GM21529 (cell line): Measurements from ENCODE around the gene ZMYND10.

Experiments
- ATAC-seq: cut with Tn5 transposase; IDR thresholded peaks from one replicate; pipeline ENCODE4 v1.9.1; 2021; ENCODE audit not compliant: unreplicated experiment

The ZMYND10 gene

GRCh38 chr3:50371133-50371685, 25.7 kb upstream of the ZMYND10 start:
- ATAC-seq: no peak

- ATAC-seq: no peak
These were observed 25.1 kb upstream of the ZMYND10 start for GRCh38 chr3:50370594-50370993.

- ATAC-seq: no peak
These were observed 23.6 kb upstream of the ZMYND10 start for GRCh38 chr3:50369012-50369670.

- no peak for ATAC-seq
These were observed 20.3 kb upstream of the ZMYND10 start for GRCh38 chr3:50365842-50366220.

- peak; percentile 87 for ATAC-seq
These were observed 19.7 kb upstream of the ZMYND10 start for GRCh38 chr3:50365080-50365841.

GRCh38 chr3:50364573-50365079, 19.1 kb upstream of the ZMYND10 start:
- peak; percentile 15 for ATAC-seq

GRCh38 chr3:50359760-50360110, 14.2 kb upstream of the ZMYND10 start:
- peak; percentile 10 for ATAC-seq

- ATAC-seq: peak; percentile 98
These were observed 13.6 kb upstream of the ZMYND10 start, which contains the start of gene TMEM115 for GRCh38 chr3:50358911-50359759. Gene TMEM115, minus strand, starts transcription at chr3:50359521. Its CDS starts 458 bp downstream, at chr3:50359063.

GRCh38 chr3:50358355-50358910, 12.9 kb upstream of the ZMYND10 start:
- no peak for ATAC-seq

- ATAC-seq: no peak
These were observed 11.9 kb upstream of the ZMYND10 start for GRCh38 chr3:50357481-50357880.

GRCh38 chr3:50356553-50356952, 11.0 kb upstream of the ZMYND10 start:
- no peak for ATAC-seq

GRCh38 chr3:50355829-50356552, 10.5 kb upstream of the ZMYND10 start:
- no peak for ATAC-seq

GRCh38 chr3:50354850-50355249, 9.3 kb upstream of the ZMYND10 start:
- no peak for ATAC-seq

GRCh38 chr3:50354186-50354764, 8.7 kb upstream of the ZMYND10 start:
- ATAC-seq: no peak

GRCh38 chr3:50353245-50354004, 7.9 kb upstream of the ZMYND10 start:
- ATAC-seq: no peak

GRCh38 chr3:50352781-50353180, 7.2 kb upstream of the ZMYND10 start:
- no peak for ATAC-seq

GRCh38 chr3:50351323-50351697, 5.8 kb upstream of the ZMYND10 start:
- no peak for ATAC-seq

- ATAC-seq: peak; percentile 92
These were observed 5.2 kb upstream of the ZMYND10 start, which contains the start of the genes CYB561D2 and NPRL2 for GRCh38 chr3:50350527-50351322. Gene CYB561D2, plus strand, starts transcription at chr3:50350862. Its CDS starts 572 bp downstream, at chr3:50351434. Gene NPRL2, minus strand, starts transcription at chr3:50350775. Its CDS starts 123 bp downstream, at chr3:50350652.
